ENCODE results near the gene IFITM10.

Gene IFITM10

GRCh38 chr11:1747753-1748635 lies 2.4 kb downstream of the IFITM10 start:
- TF ChIP-seq CTCF (conservative IDR thresholded peaks at IDR 0.05; ENCODE audit: low read depth, low read length): peak; percentile 17
- DNase-seq (ENCODE audit: low read depth): no peak
- H3K4me3 ChIP-seq (ENCODE audit: low read length): peak overlapping the region; percentile 62

- no peak for TF ChIP-seq CTCF (conservative IDR thresholded peaks at IDR 0.05; ENCODE audit: low read depth, low read length)
- H3K4me3 ChIP-seq (ENCODE audit: low read length): peak overlapping the region; percentile 62
- no peak for DNase-seq (ENCODE audit: low read depth)
Observed at GRCh38 chr11:1746956-1747752, 3.2 kb downstream of the IFITM10 start.

- H3K4me3 ChIP-seq (ENCODE audit: low read length): no peak overlapping the region
- DNase-seq (ENCODE audit: low read depth): no peak
- no peak for TF ChIP-seq CTCF (conservative IDR thresholded peaks at IDR 0.05; ENCODE audit: low read depth, low read length)
Observed at GRCh38 chr11:1746511-1746931, 3.9 kb downstream of the IFITM10 start.

- no peak overlapping the region for H3K4me3 ChIP-seq (ENCODE audit: low read length)
- DNase-seq (ENCODE audit: low read depth): no peak
- no peak for TF ChIP-seq CTCF (conservative IDR thresholded peaks at IDR 0.05; ENCODE audit: low read depth, low read length)
Observed at GRCh38 chr11:1745701-1746320, 4.6 kb downstream of the IFITM10 start.

GRCh38 chr11:1744891-1745700 lies 5.3 kb downstream of the IFITM10 start:
- TF ChIP-seq CTCF (conservative IDR thresholded peaks at IDR 0.05; ENCODE audit: low read depth, low read length): no peak
- no peak for DNase-seq (ENCODE audit: low read depth)
- H3K4me3 ChIP-seq (ENCODE audit: low read length): no peak overlapping the region

- TF ChIP-seq CTCF (conservative IDR thresholded peaks at IDR 0.05; ENCODE audit: low read depth, low read length): no peak
- no peak for DNase-seq (ENCODE audit: low read depth)
- no peak overlapping the region for H3K4me3 ChIP-seq (ENCODE audit: low read length)
Observed at GRCh38 chr11:1744137-1744886, 6.1 kb downstream of the IFITM10 start.

All from retinal pigment epithelial cell (primary cell).